Keratinocyte (primary cell): ENCODE measurements around the gene C7orf57. TPM values are rescaled to one million over a fixed set of nuclear protein-coding genes. Genes with fewer than 3 reads are reported as not detected.

Experiments used
- DNase-seq: peaks from one replicate; pipeline ENCODE4 v3.0.0-alpha.2; 2011; ENCODE audit warnings: low read depth, missing footprints, low spot score
- FAIRE-seq: peaks from 2 replicates; lab custom pipeline; 2011; peaks lifted over from hg19 to GRCh38; lab: Jason Lieb, UNC
- H2AFZ ChIP-seq: 2 replicates; pipeline ENCODE4 v1.6.0; 2012; ENCODE audit warnings: low read length, control low read depth, inconsistent platforms; ENCODE audit not compliant: control insufficient read depth
- H3K27ac ChIP-seq: 2 replicates; pipeline ENCODE4 v1.5.1; 2011; ENCODE audit warnings: low read length; ENCODE audit not compliant: control insufficient read depth, insufficient read depth
- H3K27me3 ChIP-seq: 3 replicates; pipeline ENCODE4 v1.6.0; 2011; ENCODE audit warnings: low read length; ENCODE audit not compliant: control insufficient read depth, insufficient read depth; ENCODE audit errors: extremely low read depth
- H3K36me3 ChIP-seq, 2 experiments: 2 replicates in 1 of 2; 3 replicates in 1 of 2; pipeline ENCODE4 v1.5.1; 2011; ENCODE audit warnings: low read length in 2 of 2, mild to moderate bottlenecking in 1 of 2; ENCODE audit not compliant: control insufficient read depth in 2 of 2, insufficient read depth in 2 of 2; ENCODE audit errors: extremely low read depth in 1 of 2
- H3K4me1 ChIP-seq: 3 replicates; pipeline ENCODE4 v1.5.1; 2011; ENCODE audit warnings: low read length; ENCODE audit not compliant: control insufficient read depth, insufficient read depth; ENCODE audit errors: extremely low read depth
- H3K4me2 ChIP-seq: 3 replicates; pipeline ENCODE4 v1.6.0; 2011; ENCODE audit warnings: low read depth, low read length; ENCODE audit not compliant: control insufficient read depth, insufficient read depth; ENCODE audit errors: extremely low read depth
- H3K4me3 ChIP-seq, 3 experiments: fragments of 200-600 bp in 1 of 3; sonication (generic) in 1 of 3; 2 replicates in 2 of 3; 3 replicates in 1 of 3; pipeline ENCODE4 v1.5.1; 2011 to 2016; ENCODE audit warnings: low read length in 3 of 3, mild to moderate bottlenecking in 3 of 3, control low read depth in 2 of 3, inconsistent platforms in 1 of 3, low read depth in 1 of 3, mixed read lengths in 1 of 3, mixed run types in 1 of 3, moderate library complexity in 1 of 3; ENCODE audit not compliant: control insufficient read depth in 2 of 3, insufficient read depth in 2 of 3; ENCODE audit errors: extremely low read depth in 1 of 3
- H3K79me2 ChIP-seq: 2 replicates; pipeline ENCODE4 v1.6.0; 2012; ENCODE audit warnings: low read length; ENCODE audit not compliant: control insufficient read depth, insufficient read depth
- H3K9ac ChIP-seq: 3 replicates; pipeline ENCODE4 v1.6.0; 2011; ENCODE audit warnings: low read length; ENCODE audit not compliant: control insufficient read depth, insufficient read depth; ENCODE audit errors: extremely low read depth
- H3K9me1 ChIP-seq: 3 replicates; pipeline ENCODE4 v1.6.0; 2011; ENCODE audit warnings: low read length; ENCODE audit not compliant: control insufficient read depth, insufficient read depth; ENCODE audit errors: extremely low read depth
- H3K9me3 ChIP-seq: 2 replicates; pipeline ENCODE4 v1.5.1; 2012; ENCODE audit warnings: low read depth, low read length; ENCODE audit not compliant: control insufficient read depth
- H4K20me1 ChIP-seq: 3 replicates; pipeline ENCODE4 v1.6.0; 2011; ENCODE audit warnings: low read length; ENCODE audit not compliant: control insufficient read depth, insufficient read depth; ENCODE audit errors: extremely low read depth
- CTCF ChIP-seq, 3 experiments: IDR thresholded peaks in 1 of 3; conservative IDR thresholded peaks in 1 of 3; optimal IDR thresholded peaks in 1 of 3; 2 replicates in 2 of 3; 3 replicates in 1 of 3; pipeline versions ENCODE3 to v1.5.1; 2011; ENCODE audit warnings: low read length in 3 of 3, mild to moderate bottlenecking in 3 of 3, moderate library complexity in 2 of 3, control low read depth in 1 of 3, inconsistent platforms in 1 of 3; ENCODE audit not compliant: insufficient read depth in 2 of 3; ENCODE audit errors: extremely low read depth in 1 of 3
- EZH2 ChIP-seq: IDR thresholded peaks from one replicate; pipeline ENCODE4 v1.6.1; 2012; ENCODE audit warnings: inconsistent platforms, mild to moderate bottlenecking, low read length, moderate library complexity
- dilution Hi-C: fragments of 300-500 bp; cut with MboI; formaldehyde crosslinking; loops from one replicate; pipeline ENCODE4 v1.7.0; 2020; ENCODE audit warnings: low sequenced_read_pairs; ENCODE audit not compliant: extremely low pct_ligation_motif_present
- polyA plus RNA-seq, 5 experiments: library from polyadenylated mRNA; depleted of rRNA in 3 of 5; stranded (reverse) in 3 of 5; stranded (forward) in 1 of 5; unstranded in 1 of 5; fragments of >200 nt; gene quantifications; 1 replicate in 1 of 5; 2 replicates in 3 of 5; 3 replicates in 1 of 5; pipeline versions ENCODE4 v1.2.1 to v1.2.3, GENCODE V29; 2011 to 2012; ENCODE audit warnings: missing spikeins in 2 of 5, low read depth in 1 of 5, low replicate concordance in 1 of 5

The C7orf57 gene
- polyA plus RNA-seq, 1 donor (not counting 4 experiments of a cell fraction or from before 2014, with no cell fraction given), result 0.60 TPM

GRCh38 chr7:48009257-48009656 is 26.1 kb upstream of the C7orf57 start:
- H4K20me1 ChIP-seq, result no peaks in the 10 kb centered on the region

GRCh38 chr7:48009954-48010353 is 25.4 kb upstream of the C7orf57 start:
- Histone ChIP-seq H3K4me3 (no peak overlapping the region), H2AFZ (no peak overlapping the region), H3K27me3 (no peaks in the 10 kb centered on the region), H3K27ac (no peak overlapping the region), H4K20me1 (no peaks in the 10 kb centered on the region), H3K36me3 (no peaks in the 10 kb centered on the region), H3K9me1 (no peaks in the 10 kb centered on the region), H3K9me3 (no peaks in the 10 kb centered on the region), H3K9ac (no peak overlapping the region), H3K4me2 (no peak overlapping the region), H3K4me1 (no peaks in the 10 kb centered on the region), H3K79me2 (no peaks in the 10 kb centered on the region)
- FAIRE-seq (no peak), DNase-seq (no peak)
- TF ChIP-seq CTCF (optimal IDR thresholded peaks at IDR 0.05 in 1 of 3, IDR thresholded peaks at IDR 0.05 in 1 of 3, conservative IDR thresholded peaks at IDR 0.05 in 1 of 3; ENCODE audit: extremely low read depth in 1 of 3, insufficient read depth in 2 of 3, low read length in 3 of 3), result no peak
- no peak for TF ChIP-seq EZH2
- dilution Hi-C loops, result no loop called here

More at GRCh38 chr7:48009257-48009656, 26.1 kb upstream of the C7orf57 start:
- H3K4me1 ChIP-seq, result no peaks in the 10 kb centered on the region
- no peaks in the 10 kb centered on the region for H3K9me1 ChIP-seq
- no peak overlapping the region for H3K4me3 ChIP-seq
- no peak overlapping the region for H3K9ac ChIP-seq
- H3K27me3 ChIP-seq, result no peaks in the 10 kb centered on the region
- no peaks in the 10 kb centered on the region for H3K79me2 ChIP-seq
- no peak overlapping the region for H3K27ac ChIP-seq
- no peak for FAIRE-seq
- no peaks in the 10 kb centered on the region for H3K9me3 ChIP-seq
- no peaks in the 10 kb centered on the region for H3K36me3 ChIP-seq
- no peak for DNase-seq
- no peak overlapping the region for H2AFZ ChIP-seq
- H3K4me2 ChIP-seq, result no peak overlapping the region
- dilution Hi-C loops, result no loop called here
- no peak for TF ChIP-seq CTCF (optimal IDR thresholded peaks at IDR 0.05 in 1 of 3, IDR thresholded peaks at IDR 0.05 in 1 of 3, conservative IDR thresholded peaks at IDR 0.05 in 1 of 3; ENCODE audit: extremely low read depth in 1 of 3, insufficient read depth in 2 of 3, low read length in 3 of 3)
- no peak for TF ChIP-seq EZH2
